ENCODE measurements around the gene RALGPS1.

GRCh38 chr9:127112056-127112455, 197.5 kb downstream of the RALGPS1 start:
- TF ChIP-seq ATF3 (CRISPR knock-in tag; conservative IDR thresholded peaks at IDR 0.05), result no peak
- TF ChIP-seq CTCF (IDR thresholded peaks at IDR 0.05), result no peak
- no peak; the same call in 1 of the 2 replicates for TF ChIP-seq SP1 (CRISPR knock-in tag; conservative IDR thresholded peaks at IDR 0.05)
- TF ChIP-seq USF2 (CRISPR knock-in tag; IDR thresholded peaks at IDR 0.05), result no peak
- no peak for TF ChIP-seq E2F4 (CRISPR knock-in tag; IDR thresholded peaks at IDR 0.05; ENCODE audit: borderline replicate concordance, low read depth)
- no peak for TF ChIP-seq ZBTB21 (CRISPR knock-in tag; IDR thresholded peaks at IDR 0.05; ENCODE audit: borderline replicate concordance)
- TF ChIP-seq NR2C2 (CRISPR knock-in tag; IDR thresholded peaks at IDR 0.05), result no peak
- TF ChIP-seq PREB (CRISPR knock-in tag; IDR thresholded peaks at IDR 0.05; ENCODE audit: borderline replicate concordance), result no peak
- TF ChIP-seq MAX (CRISPR knock-in tag; IDR thresholded peaks at IDR 0.05), result no peak
- TF ChIP-seq ZNF396 (CRISPR knock-in tag; IDR thresholded peaks at IDR 0.05; ENCODE audit: borderline replicate concordance), result no peak
- no peak for TF ChIP-seq SMAD3 (CRISPR knock-in tag; IDR thresholded peaks at IDR 0.05; ENCODE audit: borderline replicate concordance)
- no peak for TF ChIP-seq ELF4 (CRISPR knock-in tag; IDR thresholded peaks at IDR 0.05; ENCODE audit: low read depth)
